K562 (cell line): Measurements from ENCODE around the gene GALNS.

ENCODE experiments used
- BMI1 ChIP-seq: fragments of 150-350 bp; IDR thresholded peaks from 2 replicates; pipeline ENCODE4 v1.6.1; 2014; ENCODE audit warnings: low read length
- CEBPB ChIP-seq: fragments of 450-650 bp; IDR thresholded peaks from 2 replicates; pipeline ENCODE4 v1.6.1; 2016; ENCODE audit warnings: missing genetic modification characterization, missing compliant biosample characterization
- KLF13 ChIP-seq: fragments of 450-650 bp; IDR thresholded peaks from 2 replicates; pipeline ENCODE4 v1.6.1; 2016; ENCODE audit warnings: missing genetic modification characterization, low read depth, mild to moderate bottlenecking, missing compliant biosample characterization, moderate library complexity, borderline replicate concordance
- MAZ ChIP-seq, 2 experiments: fragments of 450-650 bp in 1 of 2; sonication (generic) in 1 of 2; formaldehyde crosslinking; IDR thresholded peaks in 1 of 2; conservative IDR thresholded peaks in 1 of 2; 2 replicates each; pipeline versions ENCODE4 v1.4.0 to v1.5.0; 2020; ENCODE audit warnings: mild to moderate bottlenecking in 1 of 2, missing genetic modification reagents in 1 of 2
- RBM39 ChIP-seq: fragments of 200-400 bp; formaldehyde crosslinking; optimal IDR thresholded peaks from 2 replicates; pipeline ENCODE3; 2018; ENCODE audit warnings: low read depth, low read length
- SMAD1 ChIP-seq: fragments of 150-350 bp; IDR thresholded peaks from 2 replicates; pipeline ENCODE4 v1.6.1; 2014; ENCODE audit warnings: low read length, low read depth; ENCODE audit not compliant: partially characterized antibody
- TF ChIP-seq, protein P1 (sequence below): sonication (generic); formaldehyde crosslinking; IDR thresholded peaks from 2 replicates; pipeline ENCODE4 v1.8.0; 2023; ENCODE audit warnings: missing genetic modification reagents, mild to moderate bottlenecking, borderline replicate concordance
- TF ChIP-seq, protein P2 (sequence below), 3 experiments: IDR thresholded peaks in 2 of 3; conservative IDR thresholded peaks in 1 of 3; 2 replicates each; pipeline ENCODE4 v1.5.1; 2011 to 2012; ENCODE audit warnings: low read length in 3 of 3, mild to moderate bottlenecking in 3 of 3, control low read depth in 2 of 3, improper control_type of control experiment in 1 of 3, inconsistent platforms in 1 of 3, low read depth in 1 of 3, mixed read lengths in 1 of 3, moderate library complexity in 1 of 3; ENCODE audit not compliant: insufficient read depth in 2 of 3

DNA sequence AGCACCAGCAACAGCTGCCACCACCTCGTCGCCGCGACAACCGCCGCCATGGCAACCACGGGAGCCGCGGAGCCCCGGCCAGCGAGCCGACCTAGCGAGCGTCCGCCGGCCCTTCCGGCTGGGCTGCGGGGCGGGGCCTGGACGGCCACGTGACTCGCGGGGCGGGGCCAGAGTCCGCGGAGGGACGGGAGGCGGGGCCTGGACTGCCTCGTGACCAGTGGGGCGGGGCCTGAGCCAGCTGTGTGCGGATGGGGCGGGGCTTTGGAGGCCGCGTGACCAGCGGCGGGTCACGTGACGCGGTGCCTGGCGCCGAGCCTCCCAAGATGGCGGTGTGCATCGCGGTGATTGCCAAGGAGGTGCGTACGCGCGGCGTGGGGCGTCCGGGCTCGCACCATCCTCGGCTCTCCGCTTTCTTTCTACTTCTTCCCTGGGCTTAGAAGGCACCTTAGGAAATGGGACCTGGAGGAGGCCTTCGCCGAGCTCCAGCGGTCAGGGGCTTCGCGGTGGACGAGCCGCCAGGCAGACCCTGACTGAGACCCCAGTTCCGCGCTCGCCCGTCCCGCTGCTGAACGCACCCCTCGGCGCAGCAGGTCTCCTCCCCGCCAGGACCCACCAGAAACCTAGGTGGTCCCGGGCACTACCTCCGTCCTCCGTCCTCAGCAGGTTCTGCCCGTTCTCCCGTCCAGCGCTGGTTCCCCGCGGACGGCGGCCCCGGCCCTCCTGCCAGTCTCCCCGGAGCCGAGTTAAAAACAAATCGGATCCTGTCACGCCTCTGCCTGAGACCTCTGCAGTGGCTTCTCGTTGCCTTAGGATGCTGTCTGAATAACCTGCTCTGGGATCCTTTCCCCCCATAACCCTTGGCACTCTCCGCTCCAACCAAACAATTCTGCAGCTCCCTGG lies at the start of gene GALNS, which contains the start of gene TRAPPC2L:
- TF ChIP-seq RBM39: no peak
- TF ChIP-seq, protein P1, sequence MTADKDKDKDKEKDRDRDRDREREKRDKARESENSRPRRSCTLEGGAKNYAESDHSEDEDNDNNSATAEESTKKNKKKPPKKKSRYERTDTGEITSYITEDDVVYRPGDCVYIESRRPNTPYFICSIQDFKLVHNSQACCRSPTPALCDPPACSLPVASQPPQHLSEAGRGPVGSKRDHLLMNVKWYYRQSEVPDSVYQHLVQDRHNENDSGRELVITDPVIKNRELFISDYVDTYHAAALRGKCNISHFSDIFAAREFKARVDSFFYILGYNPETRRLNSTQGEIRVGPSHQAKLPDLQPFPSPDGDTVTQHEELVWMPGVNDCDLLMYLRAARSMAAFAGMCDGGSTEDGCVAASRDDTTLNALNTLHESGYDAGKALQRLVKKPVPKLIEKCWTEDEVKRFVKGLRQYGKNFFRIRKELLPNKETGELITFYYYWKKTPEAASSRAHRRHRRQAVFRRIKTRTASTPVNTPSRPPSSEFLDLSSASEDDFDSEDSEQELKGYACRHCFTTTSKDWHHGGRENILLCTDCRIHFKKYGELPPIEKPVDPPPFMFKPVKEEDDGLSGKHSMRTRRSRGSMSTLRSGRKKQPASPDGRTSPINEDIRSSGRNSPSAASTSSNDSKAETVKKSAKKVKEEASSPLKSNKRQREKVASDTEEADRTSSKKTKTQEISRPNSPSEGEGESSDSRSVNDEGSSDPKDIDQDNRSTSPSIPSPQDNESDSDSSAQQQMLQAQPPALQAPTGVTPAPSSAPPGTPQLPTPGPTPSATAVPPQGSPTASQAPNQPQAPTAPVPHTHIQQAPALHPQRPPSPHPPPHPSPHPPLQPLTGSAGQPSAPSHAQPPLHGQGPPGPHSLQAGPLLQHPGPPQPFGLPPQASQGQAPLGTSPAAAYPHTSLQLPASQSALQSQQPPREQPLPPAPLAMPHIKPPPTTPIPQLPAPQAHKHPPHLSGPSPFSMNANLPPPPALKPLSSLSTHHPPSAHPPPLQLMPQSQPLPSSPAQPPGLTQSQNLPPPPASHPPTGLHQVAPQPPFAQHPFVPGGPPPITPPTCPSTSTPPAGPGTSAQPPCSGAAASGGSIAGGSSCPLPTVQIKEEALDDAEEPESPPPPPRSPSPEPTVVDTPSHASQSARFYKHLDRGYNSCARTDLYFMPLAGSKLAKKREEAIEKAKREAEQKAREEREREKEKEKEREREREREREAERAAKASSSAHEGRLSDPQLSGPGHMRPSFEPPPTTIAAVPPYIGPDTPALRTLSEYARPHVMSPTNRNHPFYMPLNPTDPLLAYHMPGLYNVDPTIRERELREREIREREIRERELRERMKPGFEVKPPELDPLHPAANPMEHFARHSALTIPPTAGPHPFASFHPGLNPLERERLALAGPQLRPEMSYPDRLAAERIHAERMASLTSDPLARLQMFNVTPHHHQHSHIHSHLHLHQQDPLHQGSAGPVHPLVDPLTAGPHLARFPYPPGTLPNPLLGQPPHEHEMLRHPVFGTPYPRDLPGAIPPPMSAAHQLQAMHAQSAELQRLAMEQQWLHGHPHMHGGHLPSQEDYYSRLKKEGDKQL: no peak
- TF ChIP-seq SMAD1: no peak
- TF ChIP-seq CEBPB: no peak
- TF ChIP-seq MAZ (CRISPR knock-in tag; conservative IDR thresholded peaks at IDR 0.05 in 1 of 2, IDR thresholded peaks at IDR 0.05 in 1 of 2): peak; percentile 69 to 77
- peak; percentile 32; the same call in 1 of the 2 replicates for TF ChIP-seq KLF13 (tag)
- peak; percentile 96 for TF ChIP-seq BMI1
- TF ChIP-seq, protein P2, sequence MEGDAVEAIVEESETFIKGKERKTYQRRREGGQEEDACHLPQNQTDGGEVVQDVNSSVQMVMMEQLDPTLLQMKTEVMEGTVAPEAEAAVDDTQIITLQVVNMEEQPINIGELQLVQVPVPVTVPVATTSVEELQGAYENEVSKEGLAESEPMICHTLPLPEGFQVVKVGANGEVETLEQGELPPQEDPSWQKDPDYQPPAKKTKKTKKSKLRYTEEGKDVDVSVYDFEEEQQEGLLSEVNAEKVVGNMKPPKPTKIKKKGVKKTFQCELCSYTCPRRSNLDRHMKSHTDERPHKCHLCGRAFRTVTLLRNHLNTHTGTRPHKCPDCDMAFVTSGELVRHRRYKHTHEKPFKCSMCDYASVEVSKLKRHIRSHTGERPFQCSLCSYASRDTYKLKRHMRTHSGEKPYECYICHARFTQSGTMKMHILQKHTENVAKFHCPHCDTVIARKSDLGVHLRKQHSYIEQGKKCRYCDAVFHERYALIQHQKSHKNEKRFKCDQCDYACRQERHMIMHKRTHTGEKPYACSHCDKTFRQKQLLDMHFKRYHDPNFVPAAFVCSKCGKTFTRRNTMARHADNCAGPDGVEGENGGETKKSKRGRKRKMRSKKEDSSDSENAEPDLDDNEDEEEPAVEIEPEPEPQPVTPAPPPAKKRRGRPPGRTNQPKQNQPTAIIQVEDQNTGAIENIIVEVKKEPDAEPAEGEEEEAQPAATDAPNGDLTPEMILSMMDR (IDR thresholded peaks at IDR 0.05 in 2 of 3, conservative IDR thresholded peaks at IDR 0.05 in 1 of 3; ENCODE audit: insufficient read depth in 2 of 3, low read depth in 1 of 3, low read length in 3 of 3): no peak
